ENCODE measurements around the gene TTBK2. TPM values are rescaled to one million over a fixed set of nuclear protein-coding genes. Genes with fewer than 3 reads are reported as not detected.

Gene TTBK2
- total and polyA plus RNA-seq, 2 experiments from 2014 or later, result 11.9 to 29.0 TPM

DNA sequence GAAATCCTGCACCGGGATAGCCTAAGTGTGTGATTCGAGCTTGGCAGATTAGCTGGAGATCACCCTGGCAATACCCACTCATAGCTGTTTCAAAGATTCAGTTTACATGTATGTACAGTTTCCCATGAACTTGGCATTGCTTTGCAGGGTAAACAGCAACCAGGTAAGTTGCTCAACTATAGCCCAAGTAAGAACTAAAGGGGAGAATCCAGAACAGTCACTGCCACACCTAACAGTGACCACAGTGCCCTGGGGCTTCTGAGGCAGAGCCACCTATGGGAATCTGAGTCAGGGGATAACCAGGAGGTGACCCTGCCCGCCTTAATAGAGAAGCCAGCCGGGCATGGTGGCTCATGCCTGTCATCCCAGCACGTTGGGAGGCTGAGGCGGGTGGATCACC lies 199.6 kb downstream of the TTBK2 start:
- H3K36me3 ChIP-seq, result peaks cover 23% of the 10 kb centered on the region
- TF ChIP-seq, protein P1, sequence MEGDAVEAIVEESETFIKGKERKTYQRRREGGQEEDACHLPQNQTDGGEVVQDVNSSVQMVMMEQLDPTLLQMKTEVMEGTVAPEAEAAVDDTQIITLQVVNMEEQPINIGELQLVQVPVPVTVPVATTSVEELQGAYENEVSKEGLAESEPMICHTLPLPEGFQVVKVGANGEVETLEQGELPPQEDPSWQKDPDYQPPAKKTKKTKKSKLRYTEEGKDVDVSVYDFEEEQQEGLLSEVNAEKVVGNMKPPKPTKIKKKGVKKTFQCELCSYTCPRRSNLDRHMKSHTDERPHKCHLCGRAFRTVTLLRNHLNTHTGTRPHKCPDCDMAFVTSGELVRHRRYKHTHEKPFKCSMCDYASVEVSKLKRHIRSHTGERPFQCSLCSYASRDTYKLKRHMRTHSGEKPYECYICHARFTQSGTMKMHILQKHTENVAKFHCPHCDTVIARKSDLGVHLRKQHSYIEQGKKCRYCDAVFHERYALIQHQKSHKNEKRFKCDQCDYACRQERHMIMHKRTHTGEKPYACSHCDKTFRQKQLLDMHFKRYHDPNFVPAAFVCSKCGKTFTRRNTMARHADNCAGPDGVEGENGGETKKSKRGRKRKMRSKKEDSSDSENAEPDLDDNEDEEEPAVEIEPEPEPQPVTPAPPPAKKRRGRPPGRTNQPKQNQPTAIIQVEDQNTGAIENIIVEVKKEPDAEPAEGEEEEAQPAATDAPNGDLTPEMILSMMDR (IDR thresholded peaks at IDR 0.05; ENCODE audit: low read depth, low read length), result no peak
- no peaks in the 10 kb centered on the region for H3K27me3 ChIP-seq
- no peak for DNase-seq (ENCODE audit: low read depth in 1 of 2, low spot score in 1 of 2)
- H3K4me1 ChIP-seq (ENCODE audit: low read depth), result no peaks in the 10 kb centered on the region
- H3K4me3 ChIP-seq, result no peak overlapping the region
- H3K27ac ChIP-seq, result no peak overlapping the region
- no peaks in the 10 kb centered on the region for H3K9me3 ChIP-seq (ENCODE audit: low read depth)

DNA sequence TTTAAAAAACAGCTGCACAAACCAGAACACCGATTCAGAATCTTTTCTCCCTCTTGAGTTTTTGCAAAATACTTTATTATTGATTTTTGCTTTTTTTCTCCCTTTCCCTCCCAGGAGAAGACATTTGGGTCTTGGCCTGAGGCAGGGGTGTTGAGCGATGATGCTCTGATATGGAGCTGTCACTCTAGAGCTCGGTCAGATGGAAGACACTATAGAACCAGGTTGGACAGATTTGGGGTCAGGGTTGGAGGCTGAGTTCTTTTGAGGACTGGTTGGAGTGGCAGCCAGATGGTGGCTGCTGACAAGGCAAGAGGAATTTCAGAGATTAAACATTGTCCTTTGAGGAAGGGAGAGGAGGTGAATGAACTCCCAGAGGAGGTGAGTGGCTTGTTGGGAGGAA lies 200.5 kb downstream of the TTBK2 start:
- DNase-seq (ENCODE audit: low read depth in 1 of 2, low spot score in 1 of 2), result no peak
- TF ChIP-seq, protein P1 (IDR thresholded peaks at IDR 0.05; ENCODE audit: low read depth, low read length), result no peak
- Histone ChIP-seq H3K27me3 (no peaks in the 10 kb centered on the region), H3K4me1 (ENCODE audit: low read depth) (peaks cover 1% of the 10 kb centered on the region), H3K4me3 (no peak overlapping the region), H3K36me3 (peaks cover 21% of the 10 kb centered on the region), H3K9me3 (ENCODE audit: low read depth) (no peaks in the 10 kb centered on the region), H3K27ac (peak overlapping the region; percentile 16)

DNA sequence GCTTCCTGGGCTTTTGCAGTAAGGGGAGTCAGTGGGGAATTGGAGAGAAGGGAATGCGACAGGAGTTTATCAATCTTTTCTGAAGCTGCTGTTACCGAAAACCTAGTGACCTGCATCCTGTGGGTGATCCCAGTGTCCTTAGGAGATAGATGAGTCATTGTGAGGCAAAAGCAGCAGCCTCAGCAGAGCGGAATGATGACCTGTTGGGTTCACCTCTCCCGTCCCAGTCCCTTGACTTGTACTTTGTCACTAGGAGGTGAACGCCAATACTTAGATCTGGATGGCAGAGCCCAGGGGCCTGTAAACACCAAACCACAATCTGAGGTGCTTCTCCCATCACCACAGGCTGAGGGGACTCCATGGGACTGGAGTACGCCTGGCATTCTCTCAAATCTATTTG lies 201.5 kb downstream of the TTBK2 start:
- Histone ChIP-seq H3K9me3 (ENCODE audit: low read depth) (no peaks in the 10 kb centered on the region), H3K27ac (no peak overlapping the region), H3K27me3 (no peaks in the 10 kb centered on the region), H3K4me3 (no peak overlapping the region), H3K4me1 (ENCODE audit: low read depth) (peaks cover 4% of the 10 kb centered on the region), H3K36me3 (peaks cover 11% of the 10 kb centered on the region)
- no peak for DNase-seq (ENCODE audit: low read depth in 1 of 2, low spot score in 1 of 2)
- TF ChIP-seq, protein P1 (IDR thresholded peaks at IDR 0.05; ENCODE audit: low read depth, low read length), result no peak

DNA sequence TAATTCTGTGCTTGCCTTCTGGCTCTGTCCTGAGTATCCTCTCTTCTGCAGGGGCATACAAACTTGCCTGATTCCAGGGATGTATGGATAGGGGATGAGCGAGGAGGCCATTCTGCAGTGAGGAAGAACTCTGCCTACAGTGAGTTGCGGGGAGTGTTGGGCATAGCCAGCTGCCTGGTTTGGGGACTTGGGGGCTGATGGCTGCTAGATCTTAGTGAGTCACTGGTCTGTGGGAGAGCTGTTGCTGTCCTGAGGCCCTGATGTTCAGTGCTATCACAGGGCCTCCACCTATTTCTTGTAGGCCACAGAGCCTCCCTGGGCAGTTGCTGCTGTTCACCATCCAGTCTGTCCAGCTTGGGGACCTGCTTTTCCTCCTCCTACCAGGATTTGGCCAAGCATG lies 204.0 kb downstream of the TTBK2 start:
- Histone ChIP-seq H3K4me1 (ENCODE audit: low read depth) (peaks cover 4% of the 10 kb centered on the region), H3K4me3 (no peak overlapping the region), H3K9me3 (ENCODE audit: low read depth) (no peaks in the 10 kb centered on the region), H3K27me3 (no peaks in the 10 kb centered on the region), H3K36me3 (no peaks in the 10 kb centered on the region), H3K27ac (no peak overlapping the region)
- TF ChIP-seq, protein P1 (IDR thresholded peaks at IDR 0.05; ENCODE audit: low read depth, low read length), result no peak
- DNase-seq (ENCODE audit: low read depth in 1 of 2, low spot score in 1 of 2), result no peak

DNA sequence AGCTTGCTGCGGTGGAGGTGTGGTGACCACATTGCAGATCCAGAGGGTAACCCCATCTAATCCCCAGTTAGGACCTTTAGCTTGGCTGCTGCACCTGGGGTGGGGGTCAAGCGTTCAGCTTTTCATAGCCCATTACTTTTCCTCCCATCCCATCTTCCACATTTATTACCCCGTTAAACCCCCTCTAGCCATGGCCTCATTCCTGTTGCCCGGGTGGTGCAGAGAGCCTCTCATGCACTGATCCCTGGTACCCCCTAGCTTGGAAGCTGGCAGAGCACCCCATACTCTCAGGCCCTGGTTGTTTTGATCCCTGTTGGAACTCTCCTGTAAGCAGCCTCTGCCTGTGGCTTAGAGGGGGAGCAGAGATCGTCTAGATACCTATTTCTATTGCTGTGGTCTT lies 204.5 kb downstream of the TTBK2 start:
- Histone ChIP-seq H3K9me3 (ENCODE audit: low read depth) (no peaks in the 10 kb centered on the region), H3K27me3 (no peaks in the 10 kb centered on the region), H3K4me3 (no peak overlapping the region), H3K36me3 (no peaks in the 10 kb centered on the region), H3K4me1 (ENCODE audit: low read depth) (peaks cover 4% of the 10 kb centered on the region), H3K27ac (no peak overlapping the region)
- TF ChIP-seq, protein P1 (IDR thresholded peaks at IDR 0.05; ENCODE audit: low read depth, low read length), result no peak
- no peak for DNase-seq (ENCODE audit: low read depth in 1 of 2, low spot score in 1 of 2)

DNA sequence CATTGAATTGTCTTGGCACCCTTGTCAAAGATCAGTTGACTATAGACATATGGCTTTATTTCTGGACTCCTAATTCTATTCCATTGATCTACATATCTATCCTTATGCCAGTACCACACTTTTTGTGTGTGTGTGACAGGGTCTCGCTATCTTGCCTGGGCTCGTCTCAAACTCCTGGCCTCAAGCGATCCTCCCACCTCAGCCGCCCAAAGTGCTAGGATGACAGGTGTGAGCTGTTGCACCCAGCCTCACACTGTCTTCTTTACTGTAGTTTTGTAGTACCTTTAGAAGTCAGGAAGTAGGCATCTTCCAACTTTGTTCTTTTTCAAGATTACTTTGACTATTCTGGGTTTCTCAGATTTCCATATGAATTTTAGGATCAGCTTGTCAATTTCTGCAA lies 208.0 kb downstream of the TTBK2 start:
- no peak overlapping the region for H3K27ac ChIP-seq
- DNase-seq (ENCODE audit: low read depth in 1 of 2, low spot score in 1 of 2), result no peak
- TF ChIP-seq, protein P1 (IDR thresholded peaks at IDR 0.05; ENCODE audit: low read depth, low read length), result no peak
- no peaks in the 10 kb centered on the region for H3K9me3 ChIP-seq (ENCODE audit: low read depth)
- no peaks in the 10 kb centered on the region for H3K27me3 ChIP-seq
- H3K4me3 ChIP-seq, result no peak overlapping the region
- peaks cover 4% of the 10 kb centered on the region for H3K4me1 ChIP-seq (ENCODE audit: low read depth)
- H3K36me3 ChIP-seq, result no peaks in the 10 kb centered on the region

All from cardiac muscle cell (in vitro differentiated cells and primary cell).